GM18868 (cell line): Measurements from ENCODE around the gene TMSB4X.
"Not testable (repeated sequence)": the region's sequence is repeated elsewhere in the genome, so short reads cannot be mapped to it uniquely, and the experiment has no call there.

Experiments
- ATAC-seq: cut with Tn5 transposase; IDR thresholded peaks from one replicate; pipeline ENCODE4 v1.9.1; 2021; ENCODE audit warnings: mild to moderate bottlenecking, moderate library complexity; ENCODE audit not compliant: unreplicated experiment

The TMSB4X gene

GRCh38 chrX:12974305-12974795 is 560 bp upstream of the TMSB4X start:
- ATAC-seq = no peak

DNA sequence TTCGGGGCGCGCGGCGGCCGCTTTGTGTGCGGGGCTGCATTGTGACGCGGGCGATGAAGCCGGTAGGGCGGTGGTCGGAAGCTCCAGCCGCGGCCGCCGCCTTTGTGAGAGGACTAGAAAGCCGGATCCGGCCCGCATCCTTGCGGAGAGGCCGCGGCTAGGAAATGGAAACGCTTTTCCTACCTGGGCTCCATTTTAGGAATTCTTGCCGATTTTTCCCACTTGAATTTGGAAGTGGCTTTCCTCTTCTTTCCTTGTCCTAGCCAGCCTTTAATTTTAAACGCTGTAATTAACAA is 708 bp downstream of the TMSB4X start:
- ATAC-seq = no peak

GRCh38 chrX:12975991-12976558 is 1.2 kb downstream of the TMSB4X start:
- no peak for ATAC-seq

- not testable (repeated sequence) for ATAC-seq
Observed at GRCh38 chrX:12976819-12977732, 2.2 kb downstream of the TMSB4X start.

DNA sequence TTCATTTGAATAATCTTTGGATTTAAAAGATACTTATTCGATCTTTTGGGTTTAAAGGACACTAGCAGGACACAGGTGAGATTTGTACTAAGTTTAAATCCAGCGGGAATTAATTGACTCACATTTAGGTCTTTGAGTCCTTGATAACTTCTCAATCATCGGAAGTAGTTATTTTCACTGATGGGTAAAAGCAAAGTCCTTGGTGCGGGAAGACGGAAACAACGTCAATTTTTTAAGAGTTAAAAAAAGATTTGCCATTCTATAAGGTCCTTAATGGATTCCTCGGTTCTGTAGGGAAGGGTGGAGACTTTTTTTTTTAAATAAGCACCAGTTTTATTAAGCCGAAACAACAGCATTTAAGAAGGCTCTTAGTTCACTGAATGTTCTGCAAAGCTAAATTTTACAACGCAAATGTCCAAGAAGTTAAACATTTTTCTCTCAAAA is 2.9 kb downstream of the TMSB4X start:
- no peak for ATAC-seq

- ATAC-seq = peak; percentile 46
Observed at GRCh38 chrX:12978205-12979025, 3.5 kb downstream of the TMSB4X start.

- ATAC-seq = no peak
Observed at GRCh38 chrX:12979026-12979607, 4.2 kb downstream of the TMSB4X start.

GRCh38 chrX:12979616-12980015 is 4.7 kb downstream of the TMSB4X start:
- no peak for ATAC-seq

GRCh38 chrX:12980039-12980438 is 5.1 kb downstream of the TMSB4X start:
- ATAC-seq = not testable (repeated sequence)

- no peak for ATAC-seq
Observed at GRCh38 chrX:12981880-12982279, 7.0 kb downstream of the TMSB4X start.

DNA sequence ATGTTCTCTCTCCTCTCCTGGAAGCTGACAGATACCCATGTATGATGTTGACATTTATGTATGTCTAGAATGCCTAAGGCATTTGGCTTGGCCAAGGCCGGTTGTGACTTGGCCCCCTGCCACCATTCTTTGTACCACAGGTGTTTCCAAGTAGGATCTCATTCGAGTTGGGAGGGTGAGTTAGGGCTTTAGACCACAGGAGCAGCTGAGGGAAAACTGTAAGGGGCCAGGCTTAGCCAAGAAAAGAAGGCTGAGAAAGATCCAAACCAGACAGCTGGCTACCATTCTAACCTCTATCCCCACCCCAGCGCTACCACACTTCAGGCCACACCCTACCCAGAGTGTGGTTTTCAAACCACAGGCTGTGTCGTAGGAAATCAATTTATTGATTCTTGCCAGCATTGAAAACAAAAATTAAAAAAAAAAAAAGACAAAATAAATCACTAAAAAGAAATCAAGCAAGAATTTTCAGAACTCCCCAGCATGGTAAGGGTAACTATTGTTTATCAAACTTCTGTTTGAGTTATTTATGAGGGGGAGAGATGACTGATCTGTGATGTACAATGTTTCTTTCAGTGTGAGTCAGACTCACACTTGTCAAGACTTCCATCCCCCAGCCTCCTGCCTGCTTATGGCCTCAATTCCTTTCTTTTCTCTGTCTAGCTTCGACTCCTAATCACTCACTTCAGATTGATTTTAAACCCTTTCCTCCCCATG is 9.9 kb downstream of the TMSB4X start:
- ATAC-seq = peak; percentile 70

- ATAC-seq = no peak
Observed at GRCh38 chrX:12985331-12985730, 10.4 kb downstream of the TMSB4X start.

DNA sequence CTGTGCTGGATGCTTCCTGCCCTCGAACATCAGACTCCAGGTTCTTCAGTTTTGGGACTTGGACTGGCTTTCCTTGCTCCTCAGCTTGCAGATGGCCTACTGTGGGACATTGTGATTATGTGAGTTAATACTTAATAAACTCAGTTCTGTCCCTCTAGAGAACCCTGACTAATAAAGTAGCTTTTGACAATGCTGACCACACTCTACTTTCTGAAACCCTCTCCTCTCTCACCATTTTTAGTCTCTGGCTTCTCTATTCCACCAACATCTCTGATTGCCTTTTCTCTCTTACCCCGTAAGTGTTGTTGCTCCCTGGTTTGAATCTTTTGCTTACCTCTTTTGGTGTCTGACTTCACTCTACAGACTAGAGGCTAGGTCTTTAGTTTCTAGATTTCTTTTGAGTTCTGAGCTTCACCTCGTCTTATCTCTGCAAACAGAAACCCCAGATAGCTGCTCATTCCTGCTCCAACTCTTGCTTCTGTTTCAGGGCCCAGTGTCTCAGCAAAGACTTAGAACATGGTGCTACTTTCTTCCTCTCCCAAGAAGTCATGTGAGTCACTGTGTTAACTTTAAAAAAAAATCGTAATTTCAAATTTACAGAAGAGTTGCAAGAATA is 11.4 kb downstream of the TMSB4X start:
- ATAC-seq = no peak

DNA sequence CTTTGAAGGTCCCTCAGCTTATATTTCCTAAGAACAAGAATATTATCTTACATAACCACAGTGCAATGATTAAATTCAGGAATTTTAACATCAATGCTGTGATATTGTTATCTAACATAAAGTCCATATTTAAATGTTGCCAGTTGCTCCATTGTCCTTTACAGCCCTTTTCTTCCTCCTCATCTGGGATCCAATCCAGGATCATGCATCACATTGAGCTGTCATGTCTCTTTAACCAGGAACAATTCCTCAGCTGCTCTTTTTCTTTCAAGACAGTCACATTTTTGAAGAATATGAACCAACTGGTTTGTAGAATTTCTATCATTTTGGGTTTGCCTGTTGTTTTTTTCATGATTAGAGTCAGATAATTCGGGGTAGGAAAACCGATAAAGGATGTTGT is 12.0 kb downstream of the TMSB4X start:
- no peak for ATAC-seq

GRCh38 chrX:12987340-12987739 is 12.4 kb downstream of the TMSB4X start:
- no peak for ATAC-seq

DNA sequence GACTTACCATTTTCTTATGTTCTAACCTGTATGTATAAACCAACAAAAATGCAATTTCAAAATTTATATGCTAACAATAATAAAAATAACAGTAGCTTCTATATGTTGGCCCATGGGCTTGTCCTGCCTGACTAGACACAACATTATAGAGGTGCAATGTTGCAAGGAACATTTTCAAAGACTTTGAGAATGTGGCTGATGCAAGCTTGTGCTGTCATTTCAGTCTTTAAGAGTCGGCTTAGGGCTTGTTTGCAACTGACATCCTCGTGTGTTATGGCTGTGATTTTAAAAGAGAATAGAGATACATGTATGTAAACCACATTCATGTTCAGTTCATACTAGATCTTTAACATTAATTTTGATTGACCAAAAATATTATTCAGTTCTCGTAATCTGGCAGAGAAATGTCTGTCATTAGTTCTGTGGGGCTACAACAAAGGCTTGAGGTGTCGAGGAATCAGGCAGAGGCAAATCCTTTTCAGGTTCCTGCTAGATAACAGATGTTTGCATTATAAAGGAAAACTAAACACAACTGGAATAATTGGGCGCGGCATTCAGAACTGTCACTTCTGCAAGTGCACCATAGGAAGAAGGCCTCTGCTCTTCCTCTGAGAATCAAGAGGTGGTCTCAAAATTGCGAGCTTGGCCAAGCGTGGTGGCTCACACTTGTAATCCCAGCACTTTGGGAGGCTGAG is 13.1 kb downstream of the TMSB4X start:
- no peak for ATAC-seq

- no peak for ATAC-seq
Observed at GRCh38 chrX:12988797-12989196, 13.9 kb downstream of the TMSB4X start.

GRCh38 chrX:12989461-12989860 is 14.6 kb downstream of the TMSB4X start:
- ATAC-seq = no peak

DNA sequence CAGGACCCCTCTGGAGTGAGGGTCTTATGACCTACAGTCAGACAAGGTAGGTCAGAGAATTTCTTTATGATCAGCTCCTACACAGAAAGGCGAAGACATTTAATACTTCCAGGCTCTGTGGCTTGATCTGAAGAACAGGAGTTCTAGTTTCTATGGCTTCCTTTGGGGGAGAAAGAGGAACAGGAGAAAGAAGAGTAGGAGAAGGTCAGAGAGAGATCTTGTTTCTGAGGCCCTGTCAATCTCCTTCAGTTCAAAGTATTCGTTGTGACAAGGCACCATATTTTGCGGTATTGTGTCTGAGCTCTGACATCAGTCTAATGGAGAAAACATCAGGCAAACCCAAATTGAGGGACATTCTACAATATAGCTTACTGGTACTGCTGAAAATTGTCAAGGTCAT is 16.7 kb downstream of the TMSB4X start:
- ATAC-seq = no peak
